Activated CD4-positive, alpha-beta T cell treated with anti-CD3 and anti-CD28 coated beads, Interleukin-10, Interleukin-2, amounts not matched to agents 100 ng/mL and 50 ng/mL, durations not matched to agents 16 hours and 8 hours (primary cell): ENCODE results near the gene RECQL5.
A peak's percentile ranks its signal among the peaks of the same experiment; 100 is the strongest.

Experiments
- DNase-seq: peaks from one replicate; pipeline ENCODE4 v3.0.0-alpha.2; 2020

The RECQL5 gene

GRCh38 chr17:75685499-75685898 is 18.5 kb upstream of the RECQL5 start:
- no peak for DNase-seq

- no peak for DNase-seq
Observed at GRCh38 chr17:75684924-75685323, 18.0 kb upstream of the RECQL5 start.

DNA sequence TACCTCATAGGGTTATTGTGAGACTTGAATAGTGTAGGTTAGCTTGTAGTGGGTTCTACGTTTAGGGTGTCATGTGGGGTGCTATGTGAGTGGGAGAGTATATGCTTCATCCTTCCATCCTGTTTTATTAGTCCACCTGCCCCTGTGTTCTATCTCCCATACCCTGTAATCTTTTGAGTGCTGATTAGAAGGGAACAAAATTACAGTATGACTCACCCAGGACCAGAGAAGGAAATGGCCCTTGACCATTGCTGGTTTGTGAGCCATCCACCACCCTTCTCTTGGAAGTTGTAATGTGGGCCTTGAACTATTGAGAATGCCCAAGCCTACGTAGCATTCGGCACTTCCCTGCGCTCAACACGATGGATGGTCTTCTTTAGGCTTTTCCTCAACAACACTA is 17.3 kb upstream of the RECQL5 start:
- DNase-seq: no peak

DNA sequence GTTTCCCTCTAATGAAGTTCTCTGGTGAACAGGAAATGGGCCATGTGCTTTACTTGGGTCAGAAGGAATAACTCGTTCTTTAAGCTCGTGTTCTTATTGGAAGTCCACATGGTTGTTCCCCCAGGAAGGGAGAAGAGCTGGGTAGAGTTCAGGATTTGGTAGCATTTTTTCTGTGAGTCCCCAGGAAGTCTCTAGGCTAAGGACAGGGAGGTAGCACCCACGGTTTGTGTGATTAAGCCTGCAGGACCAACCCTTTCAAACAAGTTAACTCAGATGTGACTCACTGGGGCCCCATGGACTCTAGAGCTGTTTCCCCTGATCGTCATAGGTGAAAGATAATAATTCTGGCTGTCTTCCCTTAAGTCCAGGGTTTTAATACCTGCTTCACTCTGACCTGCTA is 16.6 kb upstream of the RECQL5 start:
- DNase-seq: no peak

- DNase-seq: no peak
Observed at GRCh38 chr17:75681289-75681688, 14.3 kb upstream of the RECQL5 start.

DNA sequence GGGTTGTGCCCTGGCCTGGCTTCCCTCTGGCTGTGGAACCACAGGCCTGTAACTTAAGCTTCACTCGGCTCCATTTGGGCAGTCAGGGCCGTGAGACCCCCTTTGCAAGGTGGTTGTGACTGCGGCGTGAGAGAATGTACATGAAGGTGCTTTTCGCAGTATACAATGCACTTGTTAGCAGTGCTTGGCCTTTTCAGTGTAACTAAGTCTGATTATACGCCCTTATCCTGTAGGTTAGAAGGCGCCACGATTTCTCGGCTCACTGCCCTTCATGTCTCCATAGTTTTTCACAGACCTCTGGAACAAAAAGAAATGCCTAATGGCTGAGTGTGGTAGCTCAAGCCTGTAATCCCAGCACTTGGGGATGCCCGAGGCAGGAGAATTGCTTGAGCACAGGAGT is 13.5 kb upstream of the RECQL5 start:
- no peak for DNase-seq

- no peak for DNase-seq
Observed at GRCh38 chr17:75679706-75680211, 12.8 kb upstream of the RECQL5 start.

DNA sequence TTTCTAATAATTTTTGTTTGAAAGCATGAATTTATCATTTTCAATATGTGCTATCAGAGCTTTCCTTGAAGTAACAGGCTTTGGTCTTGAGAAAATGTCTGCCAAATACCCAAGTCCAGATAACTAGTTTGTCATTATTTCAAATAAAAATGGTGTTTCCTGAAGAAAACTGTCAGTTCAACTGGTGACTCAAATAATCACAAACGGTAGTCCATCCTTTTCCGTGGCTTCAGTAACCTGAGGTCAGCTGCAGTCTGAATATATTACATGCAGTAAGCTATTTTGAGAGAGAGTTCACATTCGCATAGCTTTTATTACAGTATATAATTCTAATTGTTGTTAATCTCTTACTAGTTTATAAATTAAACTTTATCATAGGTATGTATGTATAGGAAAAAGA is 9.5 kb upstream of the RECQL5 start:
- DNase-seq: no peak

- no peak for DNase-seq
Observed at GRCh38 chr17:75673487-75673886, 6.5 kb upstream of the RECQL5 start.

DNA sequence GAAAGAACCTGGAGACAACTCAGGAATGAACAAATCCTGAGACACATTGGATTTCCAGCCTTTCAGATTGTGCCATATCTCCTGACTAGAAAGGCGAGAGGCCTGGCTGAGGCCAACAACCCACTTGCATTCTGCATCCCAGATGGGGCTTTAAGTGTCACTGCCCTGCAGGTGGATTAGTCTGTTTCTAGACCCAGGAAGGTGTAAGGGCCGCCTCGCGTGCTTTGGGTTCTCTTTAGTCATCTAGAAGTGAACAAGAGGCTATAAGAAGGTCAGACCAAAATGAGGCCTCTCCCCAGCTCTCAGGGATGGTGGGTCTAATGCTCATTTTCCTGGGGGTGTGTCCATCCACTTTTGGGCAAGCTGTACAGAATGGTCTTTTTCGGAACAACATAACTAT is 5.1 kb upstream of the RECQL5 start:
- no peak for DNase-seq

- DNase-seq: no peak
Observed at GRCh38 chr17:75670868-75671267, 3.9 kb upstream of the RECQL5 start.

GRCh38 chr17:75668489-75668888 is 1.5 kb upstream of the RECQL5 start:
- no peak for DNase-seq

DNA sequence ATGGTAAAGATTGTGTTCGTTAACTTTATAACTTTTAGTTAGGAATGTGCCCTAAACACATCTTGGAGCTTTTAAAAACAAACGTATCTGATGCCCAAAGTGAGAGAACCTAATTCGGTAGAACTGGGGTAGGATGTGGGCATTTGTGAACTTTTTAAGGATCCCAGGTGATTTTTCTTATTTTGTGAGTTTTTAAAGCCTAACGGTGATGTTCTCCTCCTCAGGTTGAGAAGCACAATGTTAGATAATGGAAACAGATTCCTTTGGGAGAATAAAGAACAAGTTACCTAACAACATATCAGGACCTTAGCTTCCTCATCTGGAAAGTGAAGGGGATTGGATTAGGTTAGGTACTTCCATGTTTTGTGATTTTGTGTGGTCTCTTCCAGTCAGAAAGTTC is 871 bp upstream of the RECQL5 start:
- no peak for DNase-seq

- DNase-seq: no peak
Observed at GRCh38 chr17:75665981-75666380, 973 bp downstream of the RECQL5 start.

- DNase-seq: no peak
Observed at GRCh38 chr17:75664099-75664549, 2.8 kb downstream of the RECQL5 start.

GRCh38 chr17:75662511-75662910 is 4.4 kb downstream of the RECQL5 start:
- no peak for DNase-seq

- DNase-seq: no peak
Observed at GRCh38 chr17:75661531-75661930, 5.4 kb downstream of the RECQL5 start.

GRCh38 chr17:75658237-75658636 is 8.7 kb downstream of the RECQL5 start:
- DNase-seq: no peak

DNA sequence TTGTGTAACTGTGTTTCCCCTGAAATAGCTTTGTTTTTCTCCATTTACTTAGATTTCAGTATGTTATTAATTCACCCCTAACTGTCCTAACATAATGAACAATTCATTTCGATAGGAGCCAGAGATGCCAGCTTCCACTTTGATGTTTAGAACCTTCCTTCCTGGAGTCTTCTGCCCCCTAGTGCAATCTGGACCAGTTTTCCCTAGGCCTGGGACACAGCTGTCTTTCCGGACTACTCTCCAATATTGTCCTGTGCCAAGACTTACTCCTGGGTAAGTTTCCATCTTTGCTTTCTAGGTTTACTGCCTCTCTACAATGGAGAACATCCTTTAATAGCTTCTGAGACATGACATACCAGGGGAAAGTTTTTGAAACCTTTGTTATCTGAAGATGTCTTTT is 12.8 kb downstream of the RECQL5 start:
- DNase-seq: no peak

GRCh38 chr17:75652934-75653549 is 13.9 kb downstream of the RECQL5 start:
- DNase-seq: peak; percentile 30

- no peak for DNase-seq
Observed at GRCh38 chr17:75652341-75652740, 14.6 kb downstream of the RECQL5 start.

GRCh38 chr17:75650874-75651273 is 16.1 kb downstream of the RECQL5 start:
- DNase-seq: no peak

DNA sequence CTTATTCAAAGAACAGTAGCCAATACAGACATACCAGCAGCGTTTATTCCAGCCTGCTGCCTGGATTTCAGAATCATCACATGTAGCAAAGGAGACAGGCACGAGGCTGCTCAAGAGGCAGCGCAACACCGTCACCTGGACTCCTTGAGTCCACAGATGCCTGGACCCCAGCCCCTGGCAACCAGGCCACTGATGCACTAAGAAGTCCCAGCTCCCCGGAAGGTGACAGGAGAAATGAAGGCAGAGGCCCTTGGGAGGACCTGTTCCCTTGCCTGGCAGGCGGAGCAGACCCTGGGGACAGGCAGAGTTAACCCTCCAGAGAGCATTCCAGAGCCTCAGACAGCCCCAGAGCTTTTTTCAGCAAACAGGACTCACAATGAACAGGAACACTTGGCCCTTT is 17.3 kb downstream of the RECQL5 start:
- no peak for DNase-seq

DNA sequence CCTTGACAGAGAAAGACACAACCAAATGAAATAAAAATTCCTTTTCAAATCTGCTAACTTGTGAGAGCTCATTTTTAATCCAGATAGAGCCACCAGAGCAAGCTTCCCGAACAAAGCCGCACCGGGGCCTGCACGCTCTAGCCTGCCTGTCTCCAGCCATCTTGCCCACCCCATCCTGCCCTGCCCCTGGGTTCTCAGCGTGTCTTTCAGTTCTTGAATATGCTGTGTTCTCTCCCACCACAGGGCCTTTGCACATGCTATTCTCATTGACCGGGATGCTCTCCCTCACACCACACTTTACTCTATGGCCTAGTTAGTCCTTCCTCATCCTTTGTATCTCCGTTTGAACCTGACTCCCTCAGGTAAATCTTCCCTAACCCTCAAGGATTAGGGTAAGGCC is 19.0 kb downstream of the RECQL5 start:
- DNase-seq: no peak

- no peak for DNase-seq
Observed at GRCh38 chr17:75647061-75647460, 19.9 kb downstream of the RECQL5 start.

DNA sequence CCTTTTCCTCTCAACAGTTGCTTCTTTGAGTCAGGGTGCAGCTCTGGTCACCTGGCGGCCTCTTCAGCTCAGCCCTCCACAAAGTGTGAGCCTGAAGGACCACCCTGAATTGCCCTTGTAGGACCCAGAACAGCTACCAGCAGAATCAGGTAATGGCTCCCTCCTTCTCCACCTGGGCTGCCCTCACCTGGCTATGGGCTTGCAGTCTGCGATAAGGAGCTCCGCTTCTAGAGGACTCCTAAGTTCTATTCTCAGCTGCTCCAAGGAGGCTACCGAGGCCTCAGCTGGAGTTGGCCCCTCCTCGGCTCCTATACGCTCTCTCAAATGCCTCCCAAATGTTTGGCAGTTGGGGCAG is 20.3 kb downstream of the RECQL5 start:
- no peak for DNase-seq
